IPS-18a (cell line): ENCODE measurements around the gene ZNF280A.

Experiments
- H3K27ac ChIP-seq: one replicate; pipeline ENCODE4 v1.5.1; 2013; ENCODE audit warnings: low read length
- H3K27me3 ChIP-seq: one replicate; pipeline ENCODE4 v1.6.1; 2013; ENCODE audit warnings: mild to moderate bottlenecking, low read length; ENCODE audit not compliant: control insufficient read depth, insufficient read depth
- H3K36me3 ChIP-seq: one replicate; pipeline ENCODE4 v1.6.1; 2013; ENCODE audit warnings: low read depth, low read length; ENCODE audit not compliant: control insufficient read depth
- H3K4me1 ChIP-seq: one replicate; pipeline ENCODE4 v1.6.1; 2013; ENCODE audit warnings: low read depth, low read length; ENCODE audit not compliant: control insufficient read depth
- H3K4me3 ChIP-seq: one replicate; pipeline ENCODE4 v1.5.1; 2013; ENCODE audit warnings: low read length
- H3K9ac ChIP-seq: one replicate; pipeline ENCODE4 v1.6.1; 2013; ENCODE audit warnings: mild to moderate bottlenecking, low read length, moderate library complexity
- H3K9me3 ChIP-seq: one replicate; pipeline ENCODE4 v1.6.1; 2013; ENCODE audit warnings: low read depth, low read length; ENCODE audit not compliant: control insufficient read depth

Gene ZNF280A

GRCh38 chr22:22553141-22553540 is 33.1 kb upstream of the ZNF280A start:
- H3K27me3 ChIP-seq = peaks cover 65% of the 10 kb centered on the region
- H3K36me3 ChIP-seq = no peaks in the 10 kb centered on the region
- no peak overlapping the region for H3K4me3 ChIP-seq
- no peaks in the 10 kb centered on the region for H3K4me1 ChIP-seq
- H3K9ac ChIP-seq = no peak overlapping the region
- H3K9me3 ChIP-seq = no peaks in the 10 kb centered on the region
- H3K27ac ChIP-seq = no peak overlapping the region

DNA sequence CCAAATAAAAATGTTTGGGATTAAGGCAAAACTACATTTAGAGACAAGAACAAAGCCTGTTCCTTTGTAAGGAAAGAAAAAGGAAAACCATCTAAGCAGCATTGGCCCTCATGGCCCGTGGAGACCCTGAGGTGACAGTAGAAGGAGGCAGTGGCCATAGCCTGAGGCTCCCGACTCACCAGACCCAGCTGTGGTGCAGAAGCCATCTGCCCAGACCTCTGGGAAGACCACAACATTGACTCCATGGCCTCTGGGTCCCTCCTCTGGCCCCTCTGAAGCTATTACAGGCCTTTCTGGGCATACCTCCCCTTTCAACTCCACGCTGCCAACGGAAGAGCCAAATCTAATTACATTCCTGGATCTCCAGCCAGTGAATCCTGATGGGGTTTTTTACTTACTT is 32.6 kb upstream of the ZNF280A start:
- Histone ChIP-seq H3K9ac (peak overlapping the region; percentile 27), H3K4me3 (no peak overlapping the region), H3K4me1 (no peaks in the 10 kb centered on the region), H3K36me3 (no peaks in the 10 kb centered on the region), H3K27me3 (peaks cover 70% of the 10 kb centered on the region), H3K9me3 (no peaks in the 10 kb centered on the region), H3K27ac (no peak overlapping the region)

DNA sequence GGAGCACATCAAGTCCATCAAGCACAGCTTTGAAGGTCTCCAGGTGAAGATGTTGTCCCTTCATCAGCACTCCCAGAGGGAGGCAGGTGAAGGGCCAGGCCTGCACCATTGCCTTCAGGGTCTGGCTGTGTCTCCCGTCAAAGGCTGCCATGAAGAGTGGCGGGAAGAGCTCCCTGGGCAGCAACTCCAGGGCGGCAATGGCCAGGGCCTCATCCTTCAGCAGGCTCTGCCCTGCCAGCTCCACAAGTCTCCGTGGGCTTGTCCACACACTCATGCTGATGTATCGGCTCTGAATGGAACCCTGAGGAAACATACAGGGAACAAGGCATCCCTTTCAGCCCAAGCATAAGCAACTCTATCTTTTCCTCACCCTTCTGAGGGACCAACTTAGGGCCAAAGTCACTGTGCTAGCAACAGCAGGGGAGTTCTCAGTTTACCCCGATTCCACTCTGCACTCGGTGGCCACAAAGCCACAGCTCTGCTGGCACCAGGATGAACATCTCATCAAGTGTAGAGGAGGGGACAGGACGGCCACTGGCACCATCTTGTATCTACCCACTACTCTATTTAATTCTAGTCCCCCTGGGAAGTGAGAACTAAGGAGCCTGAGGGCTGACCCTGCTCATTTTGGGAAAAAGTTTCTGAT is 30.8 kb upstream of the ZNF280A start:
- H3K4me1 ChIP-seq = no peaks in the 10 kb centered on the region
- no peak overlapping the region for H3K4me3 ChIP-seq
- no peaks in the 10 kb centered on the region for H3K36me3 ChIP-seq
- H3K9ac ChIP-seq = no peak overlapping the region
- no peaks in the 10 kb centered on the region for H3K9me3 ChIP-seq
- H3K27ac ChIP-seq = no peak overlapping the region
- H3K27me3 ChIP-seq = peaks cover 83% of the 10 kb centered on the region

- H3K27ac ChIP-seq = no peak overlapping the region
- no peaks in the 10 kb centered on the region for H3K9me3 ChIP-seq
- no peak overlapping the region for H3K9ac ChIP-seq
- no peak overlapping the region for H3K4me3 ChIP-seq
- no peaks in the 10 kb centered on the region for H3K4me1 ChIP-seq
- H3K27me3 ChIP-seq = peaks cover 82% of the 10 kb centered on the region
- H3K36me3 ChIP-seq = no peaks in the 10 kb centered on the region
Measured at GRCh38 chr22:22548910-22549309, 28.8 kb upstream of the ZNF280A start.

GRCh38 chr22:22548317-22548716 is 28.2 kb upstream of the ZNF280A start:
- peaks cover 82% of the 10 kb centered on the region for H3K27me3 ChIP-seq
- H3K36me3 ChIP-seq = no peaks in the 10 kb centered on the region
- H3K9ac ChIP-seq = no peak overlapping the region
- no peak overlapping the region for H3K27ac ChIP-seq
- H3K9me3 ChIP-seq = no peaks in the 10 kb centered on the region
- H3K4me3 ChIP-seq = no peak overlapping the region
- H3K4me1 ChIP-seq = no peaks in the 10 kb centered on the region

- Histone ChIP-seq H3K36me3 (no peaks in the 10 kb centered on the region), H3K27me3 (peaks cover 80% of the 10 kb centered on the region), H3K4me1 (no peaks in the 10 kb centered on the region), H3K9me3 (no peaks in the 10 kb centered on the region), H3K4me3 (no peak overlapping the region), H3K27ac (no peak overlapping the region), H3K9ac (no peak overlapping the region)
Measured at GRCh38 chr22:22547692-22548300, 27.7 kb upstream of the ZNF280A start.

GRCh38 chr22:22547226-22547625 is 27.2 kb upstream of the ZNF280A start:
- no peak overlapping the region for H3K4me3 ChIP-seq
- no peaks in the 10 kb centered on the region for H3K9me3 ChIP-seq
- no peak overlapping the region for H3K9ac ChIP-seq
- H3K4me1 ChIP-seq = no peaks in the 10 kb centered on the region
- peaks cover 81% of the 10 kb centered on the region for H3K27me3 ChIP-seq
- H3K36me3 ChIP-seq = no peaks in the 10 kb centered on the region
- no peak overlapping the region for H3K27ac ChIP-seq

DNA sequence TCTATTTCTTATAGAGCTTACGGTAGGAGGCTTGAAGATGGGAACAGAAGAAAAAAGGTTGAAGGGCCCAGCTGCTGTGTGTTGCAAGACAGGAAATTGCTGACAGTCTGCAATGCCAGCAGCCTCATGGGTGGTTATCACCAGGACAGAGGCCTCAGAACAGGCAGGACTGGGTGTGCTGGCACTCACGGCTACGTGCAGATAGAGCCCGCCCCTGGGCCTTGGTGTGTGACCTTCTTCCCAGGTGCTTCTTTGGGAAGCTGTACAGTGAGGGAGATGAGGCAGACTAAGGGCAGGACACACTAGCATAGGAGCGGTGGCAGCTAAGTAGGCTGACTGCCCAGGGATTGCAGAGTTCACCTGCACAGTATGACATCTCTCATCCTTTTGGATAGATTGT is 26.4 kb upstream of the ZNF280A start:
- no peaks in the 10 kb centered on the region for H3K36me3 ChIP-seq
- H3K9ac ChIP-seq = no peak overlapping the region
- H3K4me1 ChIP-seq = no peaks in the 10 kb centered on the region
- H3K27ac ChIP-seq = no peak overlapping the region
- no peak overlapping the region for H3K4me3 ChIP-seq
- peaks cover 84% of the 10 kb centered on the region for H3K27me3 ChIP-seq
- no peaks in the 10 kb centered on the region for H3K9me3 ChIP-seq

DNA sequence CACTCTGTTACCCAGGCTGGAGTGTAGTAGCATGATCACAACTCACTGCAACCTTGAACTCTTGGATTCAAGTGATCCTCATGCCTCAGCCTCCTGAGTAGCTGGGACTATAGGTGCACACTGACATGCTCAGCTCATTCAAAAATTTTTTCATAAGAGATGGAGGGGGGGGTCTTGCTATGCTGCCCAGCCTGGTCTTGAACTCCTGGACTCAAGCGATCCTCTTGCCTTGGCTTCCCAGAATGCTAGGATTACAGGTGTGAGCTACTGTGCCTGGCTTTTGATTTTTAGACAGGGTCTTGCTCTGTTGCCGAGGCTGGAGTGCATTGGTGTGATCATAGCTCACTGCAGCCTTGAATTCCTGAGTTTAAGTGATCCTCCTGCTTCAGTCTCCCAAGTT is 25.0 kb upstream of the ZNF280A start:
- Histone ChIP-seq H3K36me3 (no peaks in the 10 kb centered on the region), H3K9ac (no peak overlapping the region), H3K4me3 (no peak overlapping the region), H3K27ac (no peak overlapping the region), H3K9me3 (no peaks in the 10 kb centered on the region), H3K4me1 (no peaks in the 10 kb centered on the region), H3K27me3 (peaks cover 76% of the 10 kb centered on the region)

DNA sequence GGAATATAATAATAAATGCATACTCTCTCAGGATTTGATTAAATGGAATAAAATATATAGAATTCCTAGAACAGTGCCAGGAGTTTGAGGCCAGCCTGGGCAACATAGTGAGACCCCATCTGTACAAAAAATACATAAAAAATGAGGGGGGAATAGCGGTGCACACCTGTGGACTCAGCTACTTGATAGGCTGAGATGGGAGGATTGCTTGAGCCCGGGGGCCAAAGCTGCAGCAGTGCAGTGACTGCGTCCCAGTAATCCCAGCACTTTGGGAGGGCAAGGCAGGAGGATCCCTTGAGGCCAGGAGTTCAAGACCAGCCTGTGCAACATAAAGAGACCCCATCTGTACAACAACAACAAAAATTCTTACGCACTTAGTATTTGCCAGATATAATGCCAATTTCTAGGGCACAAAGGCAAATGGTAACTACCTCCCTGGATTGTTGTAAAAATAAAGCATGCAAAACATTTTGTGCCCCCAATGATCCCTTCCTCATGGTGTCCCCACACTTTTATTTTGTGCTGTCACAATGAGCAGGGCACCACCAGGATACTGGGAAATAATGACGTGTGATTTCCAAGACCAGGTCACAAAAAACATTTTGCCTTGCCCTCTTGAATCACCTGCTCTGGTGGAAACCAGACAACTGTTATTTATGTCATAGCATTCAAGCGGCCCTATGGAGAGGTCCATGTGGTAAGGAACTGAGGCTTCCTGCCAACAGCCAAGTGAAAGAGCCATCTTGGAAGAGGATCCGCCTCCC is 18.3 kb upstream of the ZNF280A start:
- Histone ChIP-seq H3K36me3 (no peaks in the 10 kb centered on the region), H3K27me3 (peaks cover 70% of the 10 kb centered on the region), H3K9me3 (no peaks in the 10 kb centered on the region), H3K27ac (no peak overlapping the region), H3K4me3 (no peak overlapping the region), H3K4me1 (no peaks in the 10 kb centered on the region), H3K9ac (no peak overlapping the region)

DNA sequence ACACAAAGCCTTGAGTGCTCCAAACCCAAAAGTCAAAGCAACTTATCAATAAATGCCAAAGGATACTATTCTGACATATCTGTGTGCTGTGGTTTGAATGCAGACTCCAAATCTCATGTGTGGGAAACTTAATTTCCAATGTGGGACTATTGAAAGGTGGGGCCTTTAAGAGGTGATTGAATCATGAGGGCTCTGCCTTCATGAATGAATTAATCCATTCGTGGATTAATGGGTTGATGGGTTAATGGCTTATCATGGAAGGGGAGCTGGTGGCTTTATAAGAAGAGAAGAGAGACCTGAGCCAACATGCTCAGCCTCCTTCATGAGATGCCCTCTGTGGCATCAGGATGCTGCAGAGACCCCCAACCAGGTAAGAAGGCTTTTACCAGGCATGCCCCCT is 16.8 kb upstream of the ZNF280A start:
- H3K9ac ChIP-seq = no peak overlapping the region
- H3K27me3 ChIP-seq = peaks cover 57% of the 10 kb centered on the region
- H3K36me3 ChIP-seq = no peaks in the 10 kb centered on the region

DNA sequence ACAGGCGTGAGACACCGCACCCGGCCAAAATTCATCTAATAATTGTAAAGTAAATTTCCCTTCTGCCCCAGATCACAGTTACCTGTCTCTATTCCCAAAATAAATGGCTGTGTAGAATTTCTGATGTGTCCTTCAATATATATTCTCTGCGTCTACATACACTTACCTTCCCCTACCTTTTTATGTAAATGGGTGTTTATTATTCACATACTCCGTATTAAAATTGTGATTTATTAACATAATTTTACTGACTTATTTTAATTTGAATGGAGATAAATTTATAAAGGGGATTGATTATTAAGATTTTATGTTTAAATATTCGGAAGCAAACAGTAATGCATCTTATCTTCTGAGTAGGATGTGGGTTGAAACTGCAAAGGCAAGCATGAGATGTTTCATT is 16.4 kb upstream of the ZNF280A start:
- Histone ChIP-seq H3K27ac (no peak overlapping the region), H3K4me1 (no peaks in the 10 kb centered on the region), H3K27me3 (peaks cover 53% of the 10 kb centered on the region), H3K9me3 (no peaks in the 10 kb centered on the region), H3K4me3 (no peak overlapping the region), H3K36me3 (no peaks in the 10 kb centered on the region), H3K9ac (no peak overlapping the region)

More for the DNA sequence above, 16.8 kb upstream of the ZNF280A start:
- Histone ChIP-seq H3K4me1 (no peaks in the 10 kb centered on the region), H3K27ac (no peak overlapping the region), H3K4me3 (no peak overlapping the region), H3K9me3 (no peaks in the 10 kb centered on the region)
